SK-N-SH (cell line): Measurements from ENCODE around the gene MS4A12. TPM values are rescaled to one million over a fixed set of nuclear protein-coding genes. Genes with fewer than 3 reads are reported as not detected.

ENCODE experiments used
- CTCF ChIA-PET: fragments of 300-600, 350-600 bp; formaldehyde crosslinking; extraction: SDS; loops from one replicate; lab custom pipeline; 2021; lab: Yijun Ruan, JAX
- POLR2A ChIA-PET: fragments of 350-600 bp; sonication (Branson Sonifier 250); formaldehyde crosslinking; extraction: SDS; loops from one replicate; lab custom pipeline; 2020; ENCODE audit warnings: antibody characterized with exemption, inconsistent platforms; lab: Yijun Ruan, JAX
- DNase-seq: peaks from one replicate; pipeline ENCODE4 v3.0.0; 2012
- H2AFZ ChIP-seq: fragments of 200-600 bp; sonication (generic); 2 replicates; pipeline ENCODE4 v1.8.1; 2016; ENCODE audit warnings: antibody characterized with exemption, mild to moderate bottlenecking, low read depth
- H3F3A ChIP-seq: fragments of 200-600 bp; sonication (generic); replicated peaks from 2 replicates; pipeline ENCODE3; 2016; ENCODE audit warnings: antibody characterized with exemption, mild to moderate bottlenecking; ENCODE audit not compliant: insufficient read depth
- H3K27ac ChIP-seq, 2 experiments: fragments of 200-500 bp in 1 of 2; fragments of 200-600 bp in 1 of 2; sonication (Bioruptor generic) in 1 of 2; sonication (generic), shearing (Covaris generic) in 1 of 2; 2 replicates each; pipeline versions ENCODE4 v1.5.1 to v1.6.1; 2014 to 2016; ENCODE audit warnings: low read depth in 2 of 2, inconsistent platforms in 1 of 2, low read length in 1 of 2, mild to moderate bottlenecking in 1 of 2, mixed read lengths in 1 of 2
- H3K27me3 ChIP-seq: fragments of 200-600 bp; sonication (generic), shearing (Covaris generic); 2 replicates; pipeline ENCODE4 v1.6.1; 2016; ENCODE audit warnings: mixed run types; ENCODE audit not compliant: insufficient read depth
- H3K36me3 ChIP-seq, 2 experiments: fragments of 200-500 bp in 1 of 2; fragments of 200-600 bp in 1 of 2; sonication (Bioruptor generic) in 1 of 2; sonication (generic) in 1 of 2; replicated peaks in 1 of 2; 2 replicates each; pipeline versions ENCODE3 to v1.5.1; 2014 to 2016; ENCODE audit warnings: low read length in 1 of 2, mild to moderate bottlenecking in 1 of 2; ENCODE audit not compliant: insufficient read depth in 2 of 2, control insufficient read depth in 1 of 2
- H3K4me1 ChIP-seq, 2 experiments: fragments of 200-500 bp in 1 of 2; fragments of 200-600 bp in 1 of 2; sonication (Bioruptor generic) in 1 of 2; sonication (generic), shearing (Covaris generic) in 1 of 2; 2 replicates each; pipeline versions ENCODE4 v1.5.1 to v1.6.1; 2014 to 2016; ENCODE audit warnings: low read depth in 1 of 2, low read length in 1 of 2, mixed run types in 1 of 2; ENCODE audit not compliant: insufficient read depth in 2 of 2, control insufficient read depth in 1 of 2
- H3K4me2 ChIP-seq: fragments of 200-600 bp; sonication (generic), shearing (Covaris generic); 2 replicates; pipeline ENCODE4 v1.6.1; 2017; ENCODE audit warnings: mixed run types
- H3K4me3 ChIP-seq, 2 experiments: fragments of 200-500 bp in 1 of 2; fragments of 200-600 bp in 1 of 2; sonication (Bioruptor generic) in 1 of 2; sonication (generic), shearing (Covaris generic) in 1 of 2; 2 replicates each; pipeline versions ENCODE4 v1.5.1 to v1.8.1; 2014 to 2016; ENCODE audit warnings: low read depth in 2 of 2, inconsistent platforms in 1 of 2, low read length in 1 of 2, mild to moderate bottlenecking in 1 of 2, mixed read lengths in 1 of 2, moderate library complexity in 1 of 2
- H3K79me2 ChIP-seq: fragments of 200-600 bp; sonication (generic); 2 replicates; pipeline ENCODE4 v1.8.1; 2017; ENCODE audit warnings: mild to moderate bottlenecking; ENCODE audit not compliant: insufficient read depth
- H3K9ac ChIP-seq: fragments of 200-600 bp; sonication (generic); 2 replicates; pipeline ENCODE4 v1.6.1; 2017; ENCODE audit warnings: mixed run types
- H3K9me2 ChIP-seq: fragments of 200-600 bp; sonication (generic); 2 replicates; pipeline ENCODE4 v1.6.1; 2017; ENCODE audit warnings: mixed run types
- H3K9me3 ChIP-seq: fragments of 200-600 bp; sonication (generic); 2 replicates; pipeline ENCODE4 v1.6.1; 2017; ENCODE audit warnings: mixed run types, mild to moderate bottlenecking, moderate library complexity
- H4K20me1 ChIP-seq: fragments of 200-600 bp; sonication (generic); 2 replicates; pipeline ENCODE4 v1.6.1; 2017; ENCODE audit warnings: mild to moderate bottlenecking, mixed run types; ENCODE audit not compliant: insufficient read depth
- ELF1 ChIP-seq: IDR thresholded peaks from 2 replicates; pipeline ENCODE4 v1.4.0; 2012
- EZH2phosphoT487 ChIP-seq: fragments of 200-600 bp; sonication (generic); IDR thresholded peaks from 2 replicates; pipeline ENCODE4 v1.6.1; 2017; ENCODE audit warnings: low read depth, mixed run types, mild to moderate bottlenecking, antibody characterized with exemption, moderate library complexity, borderline replicate concordance
- FOXJ3 ChIP-seq: sonication (generic); formaldehyde crosslinking; IDR thresholded peaks from 2 replicates; pipeline ENCODE4 v1.5.1; 2020; ENCODE audit warnings: mild to moderate bottlenecking, missing genetic modification reagents
- GABPA ChIP-seq: IDR thresholded peaks from 2 replicates; pipeline ENCODE4 v1.4.0; 2012; ENCODE audit warnings: low read depth, mild to moderate bottlenecking
- JUND ChIP-seq: IDR thresholded peaks from 2 replicates; pipeline ENCODE4 v1.4.0; 2012
- MEF2A ChIP-seq: IDR thresholded peaks from 2 replicates; pipeline ENCODE4 v1.4.0; 2012; ENCODE audit warnings: low read depth, borderline replicate concordance
- NFIC ChIP-seq: IDR thresholded peaks from 2 replicates; pipeline ENCODE4 v1.4.0; 2012; ENCODE audit warnings: borderline replicate concordance
- RAD21 ChIP-seq: IDR thresholded peaks from 2 replicates; pipeline ENCODE4 v1.6.1; 2012; ENCODE audit warnings: mild to moderate bottlenecking, low read length
- RCOR1 ChIP-seq: fragments of 150-350 bp; IDR thresholded peaks from 2 replicates; pipeline ENCODE4 v1.6.1; 2017; ENCODE audit warnings: antibody characterized with exemption, low read length
- RFX5 ChIP-seq: IDR thresholded peaks from 2 replicates; pipeline ENCODE4 v1.6.1; 2012; ENCODE audit warnings: mild to moderate bottlenecking, improper control_type of control experiment, low read length
- RXRA ChIP-seq: IDR thresholded peaks from 2 replicates; pipeline ENCODE4 v1.4.0; 2012; ENCODE audit warnings: low read depth, mild to moderate bottlenecking, borderline replicate concordance
- TCF12 ChIP-seq: IDR thresholded peaks from 2 replicates; pipeline ENCODE4 v1.4.0; 2012
- TEAD4 ChIP-seq: IDR thresholded peaks from 2 replicates; pipeline ENCODE4 v1.4.0; 2012; ENCODE audit warnings: mild to moderate bottlenecking, borderline replicate concordance; ENCODE audit not compliant: insufficient read depth
- ZBTB33 ChIP-seq: IDR thresholded peaks from 2 replicates; pipeline ENCODE4 v1.4.0; 2012; ENCODE audit warnings: low read depth, borderline replicate concordance
- WGBS: methylation state at CpG from one replicate; pipeline ENCODE4 v1.1.6; 2017; ENCODE audit warnings: low lambda C conversion rate; 5-methylcytosine and 5-hydroxymethylcytosine counted together
- polyA plus RNA-seq, 3 experiments: library from polyadenylated mRNA; depleted of rRNA; stranded (reverse); fragments of >200 nt; gene quantifications; 2 replicates each; pipeline ENCODE4 v1.2.3, GENCODE V29; 2012
- TF ChIP-seq, protein P1 (sequence below): IDR thresholded peaks from 2 replicates; pipeline ENCODE4 v1.4.0; 2012; ENCODE audit warnings: low read depth
- TF ChIP-seq, protein P2 (sequence below): IDR thresholded peaks from 2 replicates; pipeline ENCODE4 v1.4.0; 2012; ENCODE audit warnings: low read depth, borderline replicate concordance

MS4A12 gene
- polyA plus RNA-seq, 1 of the 3 experiments (the other 2 are of a cell fraction) = not detected

DNA sequence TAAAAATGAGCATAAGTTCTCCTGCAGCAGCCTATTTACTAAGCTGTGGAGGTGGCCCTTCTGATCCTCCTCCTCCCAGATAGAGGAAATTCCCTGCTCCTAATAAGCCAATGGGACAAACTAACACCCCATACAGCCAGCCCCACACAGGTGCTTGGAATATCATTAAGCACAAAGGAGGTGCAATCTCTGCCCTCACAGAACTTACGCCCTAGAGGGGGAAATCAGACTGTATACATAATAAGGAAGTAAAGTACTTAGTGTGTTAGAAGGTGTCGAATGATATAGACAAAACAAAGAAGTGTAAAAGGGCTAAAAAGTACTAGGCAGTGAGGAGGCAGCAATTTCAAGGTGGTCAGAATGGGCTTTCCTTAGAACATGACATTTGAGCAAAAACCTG lies 5.8 kb downstream of the MS4A12 start:
- WGBS = 1% methylated on average over 2 of the region's 2 CpGs
- Histone ChIP-seq H4K20me1 (no peaks in the 10 kb centered on the region), H2AFZ (no peak overlapping the region), H3F3A (no peaks in the 10 kb centered on the region), H3K9me2 (no peaks in the 10 kb centered on the region), H3K27me3 (no peaks in the 10 kb centered on the region), H3K9me3 (no peaks in the 10 kb centered on the region), H3K36me3 (no peaks in the 10 kb centered on the region), H3K4me2 (no peak overlapping the region), H3K27ac (no peak overlapping the region), H3K9ac (no peak overlapping the region), H3K4me3 (no peak overlapping the region), H3K79me2 (no peaks in the 10 kb centered on the region), H3K4me1 (no peaks in the 10 kb centered on the region)
- no peak for TF ChIP-seq NFIC
- no peak for TF ChIP-seq TEAD4
- TF ChIP-seq FOXJ3 (CRISPR knock-in tag) = no peak
- TF ChIP-seq EZH2phosphoT487 = no peak
- no peak for TF ChIP-seq RFX5
- no peak for TF ChIP-seq ZBTB33
- TF ChIP-seq, protein P1, sequence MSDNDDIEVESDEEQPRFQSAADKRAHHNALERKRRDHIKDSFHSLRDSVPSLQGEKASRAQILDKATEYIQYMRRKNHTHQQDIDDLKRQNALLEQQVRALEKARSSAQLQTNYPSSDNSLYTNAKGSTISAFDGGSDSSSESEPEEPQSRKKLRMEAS = no peak
- no peak for TF ChIP-seq TCF12
- no peak for TF ChIP-seq RXRA
- no peak for TF ChIP-seq RAD21
- TF ChIP-seq, protein P2, sequence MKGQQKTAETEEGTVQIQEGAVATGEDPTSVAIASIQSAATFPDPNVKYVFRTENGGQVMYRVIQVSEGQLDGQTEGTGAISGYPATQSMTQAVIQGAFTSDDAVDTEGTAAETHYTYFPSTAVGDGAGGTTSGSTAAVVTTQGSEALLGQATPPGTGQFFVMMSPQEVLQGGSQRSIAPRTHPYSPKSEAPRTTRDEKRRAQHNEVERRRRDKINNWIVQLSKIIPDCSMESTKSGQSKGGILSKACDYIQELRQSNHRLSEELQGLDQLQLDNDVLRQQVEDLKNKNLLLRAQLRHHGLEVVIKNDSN = no peak
- no peak for TF ChIP-seq JUND
- no peak for TF ChIP-seq RCOR1
- TF ChIP-seq GABPA = no peak
- no peak for TF ChIP-seq MEF2A
- ChIA-PET POLR2A (no interaction called here), CTCF (no interaction called here)
- no peak for DNase-seq

GRCh38 chr11:60498853-60499252 lies 6.3 kb downstream of the MS4A12 start:
- Histone ChIP-seq H3K27ac (no peak overlapping the region), H3K4me2 (no peak overlapping the region), H3K27me3 (no peaks in the 10 kb centered on the region), H3F3A (no peaks in the 10 kb centered on the region), H2AFZ (no peak overlapping the region), H3K4me1 (no peaks in the 10 kb centered on the region), H3K9me3 (no peaks in the 10 kb centered on the region), H4K20me1 (no peaks in the 10 kb centered on the region), H3K79me2 (no peaks in the 10 kb centered on the region), H3K9ac (no peak overlapping the region), H3K36me3 (no peaks in the 10 kb centered on the region), H3K9me2 (no peaks in the 10 kb centered on the region), H3K4me3 (no peak overlapping the region)
- no peak for TF ChIP-seq ZBTB33
- TF ChIP-seq RFX5 = no peak
- TF ChIP-seq TCF12 = no peak
- no peak for TF ChIP-seq GABPA
- no peak for TF ChIP-seq MEF2A
- TF ChIP-seq ELF1 = no peak
- ChIA-PET CTCF (interaction anchor here (0.6 kb wide), 1 partner anchor 13 kb away, joined by 3 read pairs; no protein-coding TSS in a partner anchor), POLR2A (no interaction called here)
- 9% methylated on average over 4 of the region's 4 CpGs for WGBS
- no peak for DNase-seq
